SK-N-SH treated with all-trans-retinoic acid at 6 μM for 48 hours (cell line): ENCODE results near the gene GCN1.
A peak's percentile ranks its signal among the peaks of the same experiment; 100 is the strongest.

ENCODE experiments used
- ATAC-seq: fragments of 200-7000 bp; cut with Tn5 transposase; 3 replicates; pipeline ENCODE4 v1.9.1; 2020; ENCODE audit warnings: mild to moderate bottlenecking, moderate library complexity
- ARNTL ChIP-seq: fragments of 450-650 bp; formaldehyde crosslinking; IDR thresholded peaks from 2 replicates; pipeline ENCODE4 v1.5.0; 2020; ENCODE audit warnings: low read depth, mild to moderate bottlenecking, moderate library complexity, borderline replicate concordance
- CSDC2 ChIP-seq: fragments of 250-450 bp; sonication (Bioruptor Pico); IDR thresholded peaks from 2 replicates; pipeline ENCODE4 v1.5.0; 2020; ENCODE audit warnings: mild to moderate bottlenecking, moderate library complexity
- GLIS3 ChIP-seq: fragments of 250-450 bp; sonication (Bioruptor Pico); IDR thresholded peaks from 2 replicates; pipeline ENCODE4 v1.5.0; 2020; ENCODE audit warnings: mild to moderate bottlenecking, moderate library complexity
- ISL1 ChIP-seq: fragments of 250-450 bp; sonication (Bioruptor Pico); IDR thresholded peaks from 2 replicates; pipeline ENCODE4 v2.1.2; 2022; ENCODE audit warnings: mild to moderate bottlenecking, moderate library complexity
- OSR1 ChIP-seq: fragments of 250-450 bp; sonication (Bioruptor Pico); IDR thresholded peaks from 2 replicates; pipeline ENCODE4 v1.8.0; 2022; ENCODE audit warnings: moderate library complexity, mild to moderate bottlenecking, inconsistent platforms
- PPARA ChIP-seq: fragments of 250-450 bp; sonication (Bioruptor Pico); IDR thresholded peaks from 2 replicates; pipeline ENCODE4 v1.5.0; 2020; ENCODE audit warnings: mild to moderate bottlenecking, borderline replicate concordance
- RARB ChIP-seq: fragments of 250-450 bp; sonication (Bioruptor Pico); IDR thresholded peaks from 2 replicates; pipeline ENCODE4 v1.8.0; 2021; ENCODE audit warnings: mild to moderate bottlenecking, moderate library complexity
- TCF4 ChIP-seq: fragments of 250-450 bp; sonication (Bioruptor Pico); IDR thresholded peaks from 2 replicates; pipeline ENCODE4 v1.8.0; 2021; ENCODE audit warnings: mild to moderate bottlenecking, moderate library complexity, borderline replicate concordance
- TOX ChIP-seq: fragments of 250-450 bp; sonication (Bioruptor Pico); IDR thresholded peaks from 2 replicates; pipeline ENCODE4 v1.8.0; 2021; ENCODE audit warnings: mild to moderate bottlenecking, moderate library complexity, borderline replicate concordance
- TSHZ2 ChIP-seq: fragments of 250-450 bp; sonication (Bioruptor Pico); IDR thresholded peaks from 2 replicates; pipeline ENCODE4 v1.5.0; 2020; ENCODE audit warnings: mild to moderate bottlenecking, moderate library complexity
- ZC3H10 ChIP-seq: fragments of 250-450 bp; sonication (Bioruptor Pico); IDR thresholded peaks from 2 replicates; pipeline ENCODE4 v1.5.1; 2021; ENCODE audit warnings: mild to moderate bottlenecking, moderate library complexity
- ZFP3 ChIP-seq: fragments of 250-450 bp; sonication (Bioruptor Pico); IDR thresholded peaks from 2 replicates; pipeline ENCODE4 v1.5.0; 2020; ENCODE audit warnings: mild to moderate bottlenecking, moderate library complexity
- ZFP30 ChIP-seq: fragments of 450-650 bp; formaldehyde crosslinking; IDR thresholded peaks from 2 replicates; pipeline ENCODE4 v1.5.0; 2022; ENCODE audit warnings: mild to moderate bottlenecking, moderate library complexity
- ZNF565 ChIP-seq: fragments of 450-650 bp; formaldehyde crosslinking; conservative IDR thresholded peaks from 2 replicates; pipeline ENCODE4 v1.5.0; 2020; ENCODE audit warnings: low read depth, mild to moderate bottlenecking, moderate library complexity
- ZNF70 ChIP-seq: fragments of 450-650 bp; formaldehyde crosslinking; IDR thresholded peaks from 2 replicates; pipeline ENCODE4 v1.5.0; 2020; ENCODE audit warnings: mild to moderate bottlenecking, moderate library complexity
- ZNF8 ChIP-seq: fragments of 450-650 bp; formaldehyde crosslinking; IDR thresholded peaks from 2 replicates; pipeline ENCODE4 v1.5.0; 2020; ENCODE audit warnings: mild to moderate bottlenecking, moderate library complexity
- TF ChIP-seq, protein P1 (sequence below): fragments of 250-450 bp; sonication (Bioruptor Pico); IDR thresholded peaks from 2 replicates; pipeline ENCODE4 v1.8.0; 2021; ENCODE audit warnings: low read depth, mild to moderate bottlenecking, moderate library complexity, borderline replicate concordance
- TF ChIP-seq, protein P2 (sequence below): fragments of 250-450 bp; sonication (Bioruptor Pico); IDR thresholded peaks from 2 replicates; pipeline ENCODE4 v1.8.0; 2020; ENCODE audit warnings: mild to moderate bottlenecking, moderate library complexity, borderline replicate concordance

GCN1 gene

DNA sequence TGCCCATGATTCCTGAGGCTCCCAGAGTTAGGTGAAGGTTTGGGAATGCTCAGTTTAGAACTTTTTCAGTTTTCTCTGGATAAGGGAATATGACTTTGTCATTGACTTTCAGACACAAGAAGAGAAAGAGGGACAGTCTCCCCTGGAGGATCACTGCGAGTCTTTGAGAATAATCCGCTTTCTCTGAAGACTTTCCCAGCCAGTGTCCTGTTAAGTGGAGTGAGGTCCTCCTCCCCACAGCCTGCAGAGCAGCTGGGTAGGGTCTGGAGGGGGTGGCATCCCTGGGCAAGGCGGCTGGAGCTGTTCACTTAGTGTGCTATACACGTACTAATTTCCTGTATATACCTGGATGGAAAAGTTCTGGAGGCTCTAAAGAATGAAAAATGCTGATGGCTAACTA, 69.5 kb downstream of the GCN1 start (continued):
- TF ChIP-seq ZC3H10 (CRISPR knock-in tag) = no peak
- no peak for TF ChIP-seq ISL1 (CRISPR knock-in tag)

GRCh38 chr12:120121766-120122293, 72.7 kb downstream of the GCN1 start:
- no peak for TF ChIP-seq GLIS3 (CRISPR knock-in tag)
- TF ChIP-seq OSR1 = no peak
- no peak for TF ChIP-seq PPARA (CRISPR knock-in tag)
- no peak for TF ChIP-seq TCF4
- no peak for TF ChIP-seq ZFP3 (CRISPR knock-in tag)
- TF ChIP-seq ZC3H10 (CRISPR knock-in tag) = no peak
- TF ChIP-seq ZNF565 (CRISPR knock-in tag) = no peak
- TF ChIP-seq TSHZ2 (CRISPR knock-in tag) = no peak
- TF ChIP-seq, protein P1, sequence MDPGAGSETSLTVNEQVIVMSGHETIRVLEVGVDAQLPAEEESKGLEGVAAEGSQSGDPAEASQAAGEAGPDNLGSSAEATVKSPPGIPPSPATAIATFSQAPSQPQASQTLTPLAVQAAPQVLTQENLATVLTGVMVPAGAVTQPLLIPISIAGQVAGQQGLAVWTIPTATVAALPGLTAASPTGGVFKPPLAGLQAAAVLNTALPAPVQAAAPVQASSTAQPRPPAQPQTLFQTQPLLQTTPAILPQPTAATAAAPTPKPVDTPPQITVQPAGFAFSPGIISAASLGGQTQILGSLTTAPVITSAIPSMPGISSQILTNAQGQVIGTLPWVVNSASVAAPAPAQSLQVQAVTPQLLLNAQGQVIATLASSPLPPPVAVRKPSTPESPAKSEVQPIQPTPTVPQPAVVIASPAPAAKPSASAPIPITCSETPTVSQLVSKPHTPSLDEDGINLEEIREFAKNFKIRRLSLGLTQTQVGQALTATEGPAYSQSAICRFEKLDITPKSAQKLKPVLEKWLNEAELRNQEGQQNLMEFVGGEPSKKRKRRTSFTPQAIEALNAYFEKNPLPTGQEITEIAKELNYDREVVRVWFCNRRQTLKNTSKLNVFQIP (CRISPR knock-in tag) = no peak
- TF ChIP-seq ISL1 (CRISPR knock-in tag) = no peak
- no peak for TF ChIP-seq ZNF8 (CRISPR knock-in tag)
- no peak for ATAC-seq

GRCh38 chr12:120121343-120121742, 73.2 kb downstream of the GCN1 start:
- no peak for TF ChIP-seq CSDC2 (CRISPR knock-in tag)
- TF ChIP-seq ARNTL (CRISPR knock-in tag) = no peak
- no peak for TF ChIP-seq ISL1 (CRISPR knock-in tag)
- TF ChIP-seq, protein P1 (CRISPR knock-in tag) = no peak
- no peak for TF ChIP-seq ZNF70 (CRISPR knock-in tag)
- no peak for TF ChIP-seq RARB (CRISPR knock-in tag)
- TF ChIP-seq ZFP3 (CRISPR knock-in tag) = no peak
- no peak for TF ChIP-seq GLIS3 (CRISPR knock-in tag)
- TF ChIP-seq ZNF565 (CRISPR knock-in tag) = no peak
- TF ChIP-seq PPARA (CRISPR knock-in tag) = no peak
- no peak for TF ChIP-seq TOX
- TF ChIP-seq ZNF8 (CRISPR knock-in tag) = no peak
- no peak for TF ChIP-seq TCF4
- no peak for TF ChIP-seq ZC3H10 (CRISPR knock-in tag)
- TF ChIP-seq ZFP30 (CRISPR knock-in tag) = no peak
- no peak for ATAC-seq

DNA sequence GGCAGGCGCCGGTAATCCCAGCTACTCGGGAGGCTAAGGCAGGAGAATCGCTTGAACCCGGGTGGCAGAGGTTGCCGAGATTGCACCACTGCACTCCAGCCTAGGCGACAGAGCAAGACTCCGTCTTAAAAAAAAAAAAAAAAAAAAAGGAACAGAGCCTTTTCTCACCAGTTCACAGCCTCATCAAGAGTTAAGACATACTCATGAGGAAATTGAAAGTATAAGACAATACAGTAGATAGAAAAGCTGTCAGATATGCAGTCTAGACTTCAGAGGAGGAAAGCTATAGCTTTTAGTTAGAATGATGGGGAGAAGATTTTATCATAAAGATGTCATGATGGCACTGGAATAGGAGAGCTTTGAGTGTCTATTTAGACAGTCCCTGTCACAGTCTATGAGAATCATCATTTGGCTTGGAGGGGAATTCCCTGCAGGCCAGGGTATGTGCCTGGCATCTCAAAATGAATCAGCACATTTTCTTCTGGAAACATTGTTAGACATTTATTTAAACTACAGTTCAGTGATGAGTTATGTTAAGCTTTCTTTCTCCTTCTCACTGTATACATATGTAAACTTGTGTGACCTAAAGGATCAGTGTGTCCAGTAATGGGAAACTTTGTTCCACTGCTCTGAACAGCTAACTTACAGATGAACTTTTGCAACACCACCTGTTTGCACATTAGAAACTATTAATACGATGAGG, 75.1 kb downstream of the GCN1 start:
- ATAC-seq = peak; percentile 29
- TF ChIP-seq, protein P2, sequence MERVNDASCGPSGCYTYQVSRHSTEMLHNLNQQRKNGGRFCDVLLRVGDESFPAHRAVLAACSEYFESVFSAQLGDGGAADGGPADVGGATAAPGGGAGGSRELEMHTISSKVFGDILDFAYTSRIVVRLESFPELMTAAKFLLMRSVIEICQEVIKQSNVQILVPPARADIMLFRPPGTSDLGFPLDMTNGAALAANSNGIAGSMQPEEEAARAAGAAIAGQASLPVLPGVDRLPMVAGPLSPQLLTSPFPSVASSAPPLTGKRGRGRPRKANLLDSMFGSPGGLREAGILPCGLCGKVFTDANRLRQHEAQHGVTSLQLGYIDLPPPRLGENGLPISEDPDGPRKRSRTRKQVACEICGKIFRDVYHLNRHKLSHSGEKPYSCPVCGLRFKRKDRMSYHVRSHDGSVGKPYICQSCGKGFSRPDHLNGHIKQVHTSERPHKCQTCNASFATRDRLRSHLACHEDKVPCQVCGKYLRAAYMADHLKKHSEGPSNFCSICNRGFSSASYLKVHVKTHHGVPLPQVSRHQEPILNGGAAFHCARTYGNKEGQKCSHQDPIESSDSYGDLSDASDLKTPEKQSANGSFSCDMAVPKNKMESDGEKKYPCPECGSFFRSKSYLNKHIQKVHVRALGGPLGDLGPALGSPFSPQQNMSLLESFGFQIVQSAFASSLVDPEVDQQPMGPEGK (CRISPR knock-in tag) = no peak
- TF ChIP-seq ZNF8 (CRISPR knock-in tag) = no peak
- peak; percentile 36; the same call in 1 of the 2 replicates for TF ChIP-seq ISL1 (CRISPR knock-in tag)
- TF ChIP-seq PPARA (CRISPR knock-in tag) = no peak
